ENCODE measurements around the gene LCOR. TPM values are rescaled to one million over a fixed set of nuclear protein-coding genes. Genes with fewer than 3 reads are reported as not detected.

The LCOR gene
- total and polyA plus RNA-seq, 9 of the 15 experiments (the other 6 are each of a cell fraction or from before 2014, with no cell fraction given): 3.6 to 25.2 (median 14.4) TPM

DNA sequence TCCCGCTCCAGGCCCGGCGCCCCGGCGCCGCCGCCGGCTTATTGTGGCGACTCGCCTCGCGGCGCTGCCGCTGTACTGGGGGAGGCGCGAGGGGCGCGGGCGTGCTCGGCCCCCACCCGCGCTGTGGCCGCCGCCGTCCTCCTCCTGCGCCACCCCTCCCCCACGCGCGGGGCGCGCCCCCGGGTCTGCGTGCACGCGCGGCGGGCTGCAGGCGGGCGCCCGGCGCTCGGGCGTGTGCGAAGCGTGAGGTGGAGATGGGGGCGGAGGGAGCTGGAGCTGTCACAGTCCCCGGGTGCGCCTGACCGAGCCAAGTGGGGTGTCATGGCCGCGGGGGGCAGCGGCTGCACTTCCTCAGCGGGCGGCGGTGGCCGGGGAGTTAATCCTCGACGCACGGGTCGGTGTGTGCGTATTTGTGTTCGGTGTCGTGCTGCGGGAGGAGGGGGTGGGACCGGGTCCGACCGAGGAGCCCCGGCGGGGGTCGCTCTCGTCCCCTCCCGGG is 672 bp downstream of the LCOR start (continued):
- TF ChIP-seq, protein P1, sequence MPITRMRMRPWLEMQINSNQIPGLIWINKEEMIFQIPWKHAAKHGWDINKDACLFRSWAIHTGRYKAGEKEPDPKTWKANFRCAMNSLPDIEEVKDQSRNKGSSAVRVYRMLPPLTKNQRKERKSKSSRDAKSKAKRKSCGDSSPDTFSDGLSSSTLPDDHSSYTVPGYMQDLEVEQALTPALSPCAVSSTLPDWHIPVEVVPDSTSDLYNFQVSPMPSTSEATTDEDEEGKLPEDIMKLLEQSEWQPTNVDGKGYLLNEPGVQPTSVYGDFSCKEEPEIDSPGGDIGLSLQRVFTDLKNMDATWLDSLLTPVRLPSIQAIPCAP (CRISPR knock-in tag; IDR thresholded peaks at IDR 0.05; ENCODE audit: borderline replicate concordance): no peak
- TF ChIP-seq BMI1 (IDR thresholded peaks at IDR 0.05; ENCODE audit: low read length): no peak
- no peak for TF ChIP-seq MTA3 (IDR thresholded peaks at IDR 0.05; ENCODE audit: borderline replicate concordance)
- peak; percentile 44; the same call in 1 of the 2 replicates for TF ChIP-seq SPI1 (IDR thresholded peaks at IDR 0.05; ENCODE audit: borderline replicate concordance, low read depth, low read length)
- no peak for TF ChIP-seq ZBTB49 (CRISPR knock-in tag; IDR thresholded peaks at IDR 0.05; ENCODE audit: borderline replicate concordance)
- no peak for TF ChIP-seq POLR3G (IDR thresholded peaks at IDR 0.05; ENCODE audit: extremely low read depth, insufficient read length, insufficient replicate concordance)
- TF ChIP-seq CEBPG (CRISPR knock-in tag; IDR thresholded peaks at IDR 0.05): no peak
- TF ChIP-seq CEBPG (tag; conservative IDR thresholded peaks at IDR 0.05 in 1 of 2, IDR thresholded peaks at IDR 0.05 in 1 of 2): no peak
- no peak for TF ChIP-seq ZNF311 (CRISPR knock-in tag; IDR thresholded peaks at IDR 0.05)
- TF ChIP-seq ZBTB7A (IDR thresholded peaks at IDR 0.05; ENCODE audit: borderline replicate concordance, control insufficient read depth, low read depth, low read length): no peak; the same call in 1 of the 2 replicates
- no peak for TF ChIP-seq MTA2 (IDR thresholded peaks at IDR 0.05; ENCODE audit: low read depth)
- TF ChIP-seq ID3 (CRISPR knock-in tag; IDR thresholded peaks at IDR 0.05): no peak
- TF ChIP-seq ID3 (tag; IDR thresholded peaks at IDR 0.05): peak; percentile 76
- TF ChIP-seq TCF7 (IDR thresholded peaks at IDR 0.05; ENCODE audit: borderline replicate concordance): no peak
- no peak for TF ChIP-seq ZBTB1 (CRISPR knock-in tag; IDR thresholded peaks at IDR 0.05; ENCODE audit: borderline replicate concordance, low read depth)
- no peak for TF ChIP-seq ZNF274 (IDR thresholded peaks at IDR 0.05; ENCODE audit: borderline replicate concordance, low read depth, low read length)
- TF ChIP-seq ZNF639 (CRISPR knock-in tag; conservative IDR thresholded peaks at IDR 0.05 in 1 of 2, IDR thresholded peaks at IDR 0.05 in 1 of 2): no peak
- TF ChIP-seq RBM22 (IDR thresholded peaks at IDR 0.05; ENCODE audit: low read depth, low read length, poor library complexity, severe bottlenecking): peak; percentile 98
- TF ChIP-seq NONO (IDR thresholded peaks at IDR 0.05; ENCODE audit: low read depth in 2 of 2, low read length in 1 of 2): 0 out of 4 replicates have a peak, but pooled peaks of 1 of the 2 experiments have one; percentile 46
- no peak for TF ChIP-seq PPARD (CRISPR knock-in tag; IDR thresholded peaks at IDR 0.05)
- no peak for TF ChIP-seq CAMTA2 (CRISPR knock-in tag; conservative IDR thresholded peaks at IDR 0.05)
- TF ChIP-seq MLLT1 (IDR thresholded peaks at IDR 0.05): no peak
